Mesothelial cell of epicardium (in vitro differentiated cells): Measurements from ENCODE around the gene KRTAP4-11. TPM values are rescaled to one million over a fixed set of nuclear protein-coding genes. Genes with fewer than 3 reads are reported as not detected.
A peak's percentile ranks its signal among the peaks of the same experiment; 100 is the strongest.
"Not testable (repeated sequence)": the region's sequence is repeated elsewhere in the genome, so short reads cannot be mapped to it uniquely, and the experiment has no call there.

Experiments used
- DNase-seq, 2 experiments: peaks; one replicate each; pipeline ENCODE4 v3.0.0; 2021; ENCODE audit warnings: low spot score in 2 of 2; ENCODE audit not compliant: unreplicated experiment in 2 of 2
- H3K27ac Mint-ChIP-seq: 2 replicates; pipeline ENCODE4 v1.8.0; 2021; ENCODE audit warnings: mixed read lengths
- H3K27me3 Mint-ChIP-seq: 2 replicates; pipeline ENCODE4 v1.8.0; 2021; ENCODE audit warnings: low read depth, mixed read lengths
- H3K36me3 Mint-ChIP-seq: 2 replicates; pipeline ENCODE4 v1.8.0; 2021; ENCODE audit warnings: mixed read lengths
- H3K4me1 Mint-ChIP-seq: 2 replicates; pipeline ENCODE4 v1.8.0; 2021; ENCODE audit warnings: mixed read lengths
- H3K4me3 Mint-ChIP-seq: 2 replicates; pipeline ENCODE4 v1.8.0; 2021; ENCODE audit warnings: mild to moderate bottlenecking, moderate library complexity, mixed read lengths
- H3K9me3 Mint-ChIP-seq: 2 replicates; pipeline ENCODE4 v1.8.0; 2021; ENCODE audit warnings: mixed read lengths
- CTCF ChIP-seq: fragments of 200-600 bp; sonication (generic); IDR thresholded peaks from one replicate; pipeline ENCODE4 v1.5.0; 2021; ENCODE audit warnings: antibody characterized with exemption; ENCODE audit not compliant: unreplicated experiment
- total RNA-seq: library from RNA; stranded (reverse); gene quantifications from 3 replicates; pipeline ENCODE4 v1.2.1, GENCODE V29; 2021

KRTAP4-11 gene
- total RNA-seq, result not detected in 3 replicates

DNA sequence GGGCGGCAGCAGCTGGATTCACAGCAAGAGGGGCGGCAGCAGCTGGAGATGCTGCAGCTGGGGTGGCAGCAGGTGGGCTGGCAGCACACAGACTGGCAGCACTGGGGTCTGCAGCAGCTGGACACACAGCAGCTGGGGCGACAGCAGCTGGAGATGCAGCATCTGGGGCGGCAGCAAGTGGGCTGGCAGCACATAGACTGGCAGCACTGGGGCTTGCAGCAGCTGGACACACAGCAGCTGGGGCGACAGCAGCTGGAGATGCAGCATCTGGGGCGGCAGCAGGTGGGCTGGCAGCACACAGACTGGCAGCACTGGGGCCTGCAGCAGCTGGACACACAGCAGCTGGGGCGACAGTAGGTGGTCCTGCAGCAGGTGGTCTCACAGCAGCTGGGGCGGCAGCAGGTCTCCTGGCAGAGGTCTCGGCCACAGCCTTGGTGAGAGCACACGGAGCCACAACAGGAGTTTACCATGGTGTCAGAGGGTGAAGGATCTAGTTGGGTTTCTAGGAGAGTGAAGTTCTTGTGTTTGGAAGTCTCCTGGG is at the start of gene KRTAP4-11:
Gene KRTAP4-11 (minus strand): TSS at position 528 of the 541 bp plus-strand sequence. CDS start 58 bp downstream, at position 470.
- not testable (repeated sequence) for H3K36me3 Mint-ChIP-seq, H3K27ac Mint-ChIP-seq, H3K27me3 Mint-ChIP-seq, DNase-seq, H3K9me3 Mint-ChIP-seq, H3K4me3 Mint-ChIP-seq
- H3K4me1 Mint-ChIP-seq, result peaks cover 33% of the 10 kb centered on the region

GRCh38 chr17:41167561-41167960 is 49.4 kb upstream of the KRTAP4-11 start:
- H3K4me1 Mint-ChIP-seq, result no peaks in the 10 kb centered on the region
- H3K27me3 Mint-ChIP-seq, result peaks cover 5% of the 10 kb centered on the region
- no peak for DNase-seq
- no peak overlapping the region for H3K4me3 Mint-ChIP-seq
- H3K27ac Mint-ChIP-seq, result no peak overlapping the region
- no peaks in the 10 kb centered on the region for H3K36me3 Mint-ChIP-seq
- no peak for TF ChIP-seq CTCF
- H3K9me3 Mint-ChIP-seq, result no peaks in the 10 kb centered on the region

GRCh38 chr17:41163828-41164227 is 45.7 kb upstream of the KRTAP4-11 start:
- Mint-ChIP-seq H3K4me3 (no peak overlapping the region), H3K27me3 (peaks cover 3% of the 10 kb centered on the region), H3K27ac (no peak overlapping the region), H3K9me3 (no peaks in the 10 kb centered on the region), H3K4me1 (no peaks in the 10 kb centered on the region), H3K36me3 (no peaks in the 10 kb centered on the region)
- no peak for TF ChIP-seq CTCF
- DNase-seq, result no peak

GRCh38 chr17:41160648-41161047 is 42.5 kb upstream of the KRTAP4-11 start, which contains the start of gene KRTAP4-4:
Gene KRTAP4-4, minus strand, starts transcription at chr17:41160748. Its CDS starts 57 bp downstream, at chr17:41160691.
- Mint-ChIP-seq H3K27ac (no peak within 1 kb of the TSS), H3K27me3 (no peaks in the 10 kb centered on the region), H3K4me1 (no peaks in the 10 kb centered on the region), H3K36me3 (no peaks in the 10 kb centered on the region), H3K4me3 (no peak within 1 kb of the TSS), H3K9me3 (peaks cover 2% of the 10 kb centered on the region)
- DNase-seq, result no peak
- no peak for TF ChIP-seq CTCF

GRCh38 chr17:41160190-41160589 is 42.0 kb upstream of the KRTAP4-11 start:
- DNase-seq, H3K27ac Mint-ChIP-seq, H3K9me3 Mint-ChIP-seq, H3K36me3 Mint-ChIP-seq, H3K27me3 Mint-ChIP-seq, H3K4me1 Mint-ChIP-seq, H3K4me3 Mint-ChIP-seq: not testable (repeated sequence)

- H3K4me1 Mint-ChIP-seq, result peaks cover 17% of the 10 kb centered on the region
- H3K27me3 Mint-ChIP-seq, result no peaks in the 10 kb centered on the region
- no peak for DNase-seq
- no peaks in the 10 kb centered on the region for H3K36me3 Mint-ChIP-seq
- H3K9me3 Mint-ChIP-seq, result peaks cover 4% of the 10 kb centered on the region
- no peak for TF ChIP-seq CTCF
- H3K4me3 Mint-ChIP-seq, result no peak overlapping the region
- peak overlapping the region; percentile 78 for H3K27ac Mint-ChIP-seq
Measured at GRCh38 chr17:41153856-41154255, 35.7 kb upstream of the KRTAP4-11 start.

DNA sequence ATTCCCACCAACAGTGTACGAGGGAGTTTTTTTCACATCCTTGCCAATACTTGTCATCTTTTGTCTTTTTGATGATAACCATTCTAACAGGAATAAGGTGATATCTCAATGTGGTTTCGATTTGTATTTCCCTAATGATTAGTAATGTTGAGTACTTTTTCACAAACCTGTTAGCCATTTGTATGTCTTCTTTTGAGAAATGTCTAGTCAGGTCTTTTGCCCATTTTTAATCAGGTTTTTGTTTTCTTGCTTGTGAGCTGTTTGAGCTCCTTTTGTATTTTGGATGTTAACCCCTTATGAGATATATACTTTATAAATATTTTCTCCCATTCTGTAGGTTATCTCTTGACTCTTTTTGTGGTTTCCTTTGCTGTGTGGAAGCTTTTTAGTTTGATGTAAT is 33.4 kb upstream of the KRTAP4-11 start:
- no peak for TF ChIP-seq CTCF
- H3K4me3 Mint-ChIP-seq, result no peak overlapping the region
- DNase-seq, result no peak
- H3K9me3 Mint-ChIP-seq, result peaks cover 4% of the 10 kb centered on the region
- no peak overlapping the region for H3K27ac Mint-ChIP-seq
- no peaks in the 10 kb centered on the region for H3K36me3 Mint-ChIP-seq
- H3K4me1 Mint-ChIP-seq, result peaks cover 28% of the 10 kb centered on the region
- H3K27me3 Mint-ChIP-seq, result no peaks in the 10 kb centered on the region
